ENCODE measurements around the gene CYP2R1.
"Not testable (repeated sequence)": the region's sequence is repeated elsewhere in the genome, so short reads cannot be mapped to it uniquely, and the experiment has no call there.

The CYP2R1 gene

DNA sequence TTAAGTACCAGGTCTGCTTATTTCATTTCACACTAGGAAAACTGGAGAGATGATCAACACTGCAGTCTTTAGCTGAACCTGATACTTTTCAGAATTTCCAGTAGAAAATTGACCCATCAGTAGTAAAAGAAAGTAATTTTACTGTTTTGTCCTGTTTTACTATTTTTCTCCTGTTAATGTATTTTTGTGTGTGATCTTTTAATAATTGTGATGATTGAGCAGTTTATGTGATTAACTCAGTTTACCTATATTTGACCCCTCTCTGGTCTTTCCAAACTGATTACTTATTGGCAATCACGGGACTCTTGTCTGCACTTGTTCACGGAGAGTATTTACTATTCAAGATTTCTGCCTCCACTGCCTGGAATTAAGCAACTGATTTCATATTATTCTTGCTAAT is 546 bp upstream of the CYP2R1 start:
- no peak for DNase-seq (ENCODE audit: low read depth)

DNA sequence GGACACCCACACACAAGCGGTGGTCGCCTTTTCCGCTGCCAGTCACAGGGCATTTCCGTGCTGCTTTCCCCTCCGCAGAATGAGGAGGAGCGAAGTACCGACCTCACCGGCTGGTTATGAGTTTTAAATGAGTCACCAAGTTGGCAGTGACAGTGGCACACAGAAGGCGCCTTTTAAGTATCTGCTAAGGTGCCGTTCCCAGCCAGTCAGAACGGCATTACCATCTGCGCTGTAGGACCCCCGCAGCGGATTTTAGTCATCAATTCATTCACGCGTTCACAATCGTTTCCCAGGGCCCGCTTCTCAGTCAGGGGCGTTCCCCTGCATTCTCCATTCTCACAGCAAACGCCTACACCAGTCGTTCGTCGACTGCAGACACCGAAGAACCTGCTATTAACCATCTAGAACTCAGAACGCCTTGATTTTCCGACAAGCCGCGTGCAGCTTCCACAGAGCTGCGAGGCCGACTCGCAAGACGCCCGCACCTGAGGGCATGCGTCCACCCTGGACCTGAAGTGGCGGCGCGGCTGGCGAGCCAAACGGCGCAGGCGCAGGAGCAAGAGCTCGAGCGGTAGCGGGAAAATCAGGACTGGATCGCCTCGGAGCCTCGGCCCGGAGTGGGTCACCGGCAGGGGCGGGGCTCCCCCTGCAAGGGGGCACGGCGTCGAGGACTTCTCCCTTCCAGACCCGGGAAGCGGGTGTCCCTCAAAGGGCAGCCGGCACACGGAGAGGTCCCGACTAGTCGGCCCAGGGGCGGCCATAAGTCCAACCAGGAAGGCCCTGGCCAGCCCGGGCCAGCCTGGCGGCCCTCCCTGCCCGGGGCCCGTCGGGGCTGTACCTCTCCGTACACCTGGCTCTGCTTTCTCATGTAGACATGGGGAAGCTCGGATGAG is 642 bp downstream of the CYP2R1 start:
- DNase-seq (ENCODE audit: low read depth): peak; percentile 76

- DNase-seq (ENCODE audit: low read depth): no peak
Observed at GRCh38 chr11:14886513-14886912, 5.5 kb downstream of the CYP2R1 start.

GRCh38 chr11:14884667-14885273 is 7.3 kb downstream of the CYP2R1 start:
- no peak for DNase-seq (ENCODE audit: low read depth)

GRCh38 chr11:14883683-14884082 is 8.3 kb downstream of the CYP2R1 start:
- not testable (repeated sequence) for DNase-seq (ENCODE audit: low read depth)

GRCh38 chr11:14882196-14882595 is 9.8 kb downstream of the CYP2R1 start:
- no peak for DNase-seq (ENCODE audit: low read depth)

DNA sequence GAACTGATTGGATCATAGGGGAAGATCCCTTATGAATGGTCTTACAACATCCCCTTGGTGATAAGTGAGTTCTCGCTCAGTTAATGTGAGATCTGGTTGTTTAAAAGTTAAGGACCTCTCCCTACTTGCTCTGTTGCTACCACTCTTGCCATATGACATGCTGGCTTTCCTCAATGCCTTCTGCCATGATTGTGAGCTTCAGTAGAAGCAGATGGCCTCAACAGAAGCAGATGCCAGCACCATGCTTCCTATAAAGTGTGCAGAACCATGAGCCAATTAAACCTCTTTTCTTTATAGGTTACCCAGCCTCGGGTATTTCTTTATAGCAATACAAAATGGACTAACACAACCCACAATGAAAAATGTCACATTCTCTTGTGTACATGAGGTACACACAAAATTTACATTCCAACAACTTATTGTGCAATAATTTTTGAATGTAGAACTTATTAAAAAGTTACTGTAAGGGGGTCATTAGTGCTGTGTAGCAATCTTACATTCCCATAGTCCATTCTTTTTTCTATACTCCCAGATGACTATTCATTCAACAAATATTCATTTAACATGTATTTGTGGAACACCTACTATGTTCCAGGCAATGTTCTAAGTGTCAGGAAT is 10.3 kb downstream of the CYP2R1 start:
- DNase-seq (ENCODE audit: low read depth): no peak

GRCh38 chr11:14875163-14875562 is 16.9 kb downstream of the CYP2R1 start:
- DNase-seq (ENCODE audit: low read depth): no peak

DNA sequence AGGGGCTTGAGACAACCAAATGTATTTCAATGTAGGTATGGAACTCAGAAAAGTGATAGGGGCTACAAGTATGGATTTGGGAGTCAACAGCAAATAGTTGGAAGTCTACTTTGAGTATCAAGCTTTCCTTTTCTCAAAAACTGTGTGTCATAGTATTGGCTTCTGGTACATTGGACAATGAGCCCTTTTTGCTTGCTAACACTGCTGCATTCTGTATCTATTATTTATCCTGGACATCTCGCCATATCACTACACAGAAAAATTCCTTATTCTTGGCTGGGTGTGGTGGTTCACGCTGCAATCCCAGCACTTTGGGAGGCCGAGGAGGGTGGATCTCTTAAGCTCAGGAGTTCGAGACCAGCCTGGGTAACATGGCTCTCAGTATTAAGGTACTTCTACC is 18.4 kb downstream of the CYP2R1 start:
- no peak for DNase-seq (ENCODE audit: low read depth)

- DNase-seq (ENCODE audit: low read depth): no peak
Observed at GRCh38 chr11:14872032-14872431, 20.0 kb downstream of the CYP2R1 start.

- not testable (repeated sequence) for DNase-seq (ENCODE audit: low read depth)
Observed at GRCh38 chr11:14863775-14864174, 28.3 kb downstream of the CYP2R1 start.

GRCh38 chr11:14861680-14862079 is 30.4 kb downstream of the CYP2R1 start:
- no peak for DNase-seq (ENCODE audit: low read depth)

- no peak for DNase-seq (ENCODE audit: low read depth)
Observed at GRCh38 chr11:14860511-14860910, 31.5 kb downstream of the CYP2R1 start.

DNA sequence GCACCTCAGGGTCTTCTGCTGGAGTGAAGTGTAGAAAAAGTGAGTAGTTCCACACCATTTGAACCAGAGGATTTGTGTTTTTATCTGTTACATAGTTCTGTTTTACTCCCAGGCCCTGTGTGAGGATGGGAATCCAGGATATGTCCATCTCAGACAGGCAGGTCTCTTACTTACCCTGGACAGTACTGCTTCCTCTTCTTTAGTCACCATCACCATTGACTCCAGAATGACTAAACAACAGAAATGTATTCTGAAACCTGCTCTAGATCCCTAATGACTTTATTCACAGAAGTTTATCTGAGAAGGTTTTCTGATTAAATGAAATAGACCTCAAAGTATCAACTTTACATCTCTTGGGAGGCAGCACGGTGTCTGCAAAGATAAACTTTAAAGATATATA is 33.6 kb downstream of the CYP2R1 start:
- no peak for DNase-seq (ENCODE audit: low read depth)

GRCh38 chr11:14857621-14858020 is 34.4 kb downstream of the CYP2R1 start:
- DNase-seq (ENCODE audit: low read depth): no peak

- DNase-seq (ENCODE audit: low read depth): no peak
Observed at GRCh38 chr11:14855890-14856289, 36.1 kb downstream of the CYP2R1 start.

- no peak for DNase-seq (ENCODE audit: low read depth)
Observed at GRCh38 chr11:14854057-14854456, 38.0 kb downstream of the CYP2R1 start.

- DNase-seq (ENCODE audit: low read depth): no peak
Observed at GRCh38 chr11:14852571-14853177, 39.4 kb downstream of the CYP2R1 start.

DNA sequence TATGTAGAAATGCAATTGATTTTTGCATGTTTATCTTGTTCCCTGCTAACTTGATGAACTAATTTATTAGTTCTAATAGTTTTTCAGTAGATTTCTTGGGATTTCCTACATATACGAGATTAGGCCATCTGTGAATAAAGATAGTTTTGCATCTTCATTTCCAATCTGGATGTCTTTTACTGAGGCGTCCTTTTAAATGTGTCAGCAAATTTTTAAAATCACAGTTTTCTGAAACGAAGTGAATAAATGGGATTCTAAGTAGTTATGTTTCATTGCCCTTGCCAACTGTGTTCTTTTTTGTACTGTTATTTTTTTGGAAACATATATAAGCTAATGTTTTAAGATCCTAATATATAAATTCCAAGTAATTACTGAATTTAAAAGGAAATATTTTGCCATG is 50.0 kb downstream of the CYP2R1 start:
- DNase-seq (ENCODE audit: low read depth): no peak

- no peak for DNase-seq (ENCODE audit: low read depth)
Observed at GRCh38 chr11:14835496-14836492, 56.2 kb downstream of the CYP2R1 start.

Data from activated T-helper 1 cell treated with Interleukin-2 at 50 U/mL for 16 hours (primary cell).